MV-4-11 (cell line): ENCODE data around the gene IL18RAP.

Experiments used
- DNase-seq: peaks from one replicate; lab custom pipeline; 2025; lab: John Stamatoyannopoulos, UW

The IL18RAP gene

GRCh38 chr2:102461188-102461587, 38.2 kb downstream of the IL18RAP start:
- DNase-seq, result no peak

- DNase-seq, result no peak
Measured at GRCh38 chr2:102463160-102463559, 40.2 kb downstream of the IL18RAP start.

- no peak for DNase-seq
Measured at GRCh38 chr2:102470168-102470567, 47.2 kb downstream of the IL18RAP start.

- DNase-seq, result peak; percentile 31
Measured at GRCh38 chr2:102473020-102473419, 50.1 kb downstream of the IL18RAP start, which contains the start of gene SLC9A4. TSS of gene SLC9A4 (plus strand) at chr2:102473226. CDS start at chr2:102473760, 534 bp downstream.

- no peak for DNase-seq
Measured at GRCh38 chr2:102473631-102474030, 50.7 kb downstream of the IL18RAP start.

GRCh38 chr2:102474785-102475184, 51.8 kb downstream of the IL18RAP start:
- DNase-seq, result no peak

GRCh38 chr2:102478686-102479470, 55.9 kb downstream of the IL18RAP start:
- DNase-seq, result no peak

- no peak for DNase-seq
Measured at GRCh38 chr2:102480285-102481195, 57.6 kb downstream of the IL18RAP start.

GRCh38 chr2:102481931-102482330, 59.0 kb downstream of the IL18RAP start:
- DNase-seq, result no peak

- peak; percentile 80 for DNase-seq
Measured at GRCh38 chr2:102483086-102483485, 60.1 kb downstream of the IL18RAP start.

- DNase-seq, result peak; percentile 3
Measured at GRCh38 chr2:102484310-102485061, 61.5 kb downstream of the IL18RAP start.

GRCh38 chr2:102485147-102485785, 62.3 kb downstream of the IL18RAP start:
- no peak for DNase-seq

GRCh38 chr2:102486941-102487702, 64.2 kb downstream of the IL18RAP start:
- no peak for DNase-seq

GRCh38 chr2:102487761-102488462, 65.0 kb downstream of the IL18RAP start:
- DNase-seq, result no peak

GRCh38 chr2:102489646-102490045, 66.7 kb downstream of the IL18RAP start:
- DNase-seq, result peak; percentile 26

- DNase-seq, result no peak
Measured at GRCh38 chr2:102492006-102492405, 69.0 kb downstream of the IL18RAP start.

- no peak for DNase-seq
Measured at GRCh38 chr2:102494570-102494969, 71.6 kb downstream of the IL18RAP start.

- no peak for DNase-seq
Measured at GRCh38 chr2:102498414-102498813, 75.5 kb downstream of the IL18RAP start.

- DNase-seq, result no peak
Measured at GRCh38 chr2:102499558-102499957, 76.6 kb downstream of the IL18RAP start.
